D341Med (cell line): ENCODE data around the gene NUBPL.
"Not testable (repeated sequence)": the region's sequence is repeated elsewhere in the genome, so short reads cannot be mapped to it uniquely, and the experiment has no call there.

ENCODE experiments used
- DNase-seq: peaks from one replicate; pipeline ENCODE4 v3.0.0; 2012; ENCODE audit warnings: low spot score

The NUBPL gene

DNA sequence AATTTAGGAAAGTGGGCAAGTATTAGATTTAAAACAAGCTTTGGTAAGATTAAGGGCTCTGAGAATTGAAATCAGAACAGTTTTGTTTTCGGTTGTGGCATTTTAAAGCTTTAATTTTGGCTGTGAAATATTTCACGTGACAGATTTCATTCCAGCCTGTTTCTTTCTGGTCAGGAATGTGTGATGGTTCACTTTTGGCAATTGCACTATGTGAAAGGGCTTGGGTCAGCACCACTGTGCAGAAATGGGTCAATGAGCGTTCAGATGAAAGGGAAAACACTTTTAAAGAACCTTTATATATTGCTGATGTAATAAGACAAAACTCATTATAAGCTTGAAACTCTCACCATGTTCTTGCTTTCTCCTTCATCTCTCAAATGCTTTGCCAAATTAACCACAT lies 17.1 kb downstream of the NUBPL start:
- DNase-seq, result no peak

DNA sequence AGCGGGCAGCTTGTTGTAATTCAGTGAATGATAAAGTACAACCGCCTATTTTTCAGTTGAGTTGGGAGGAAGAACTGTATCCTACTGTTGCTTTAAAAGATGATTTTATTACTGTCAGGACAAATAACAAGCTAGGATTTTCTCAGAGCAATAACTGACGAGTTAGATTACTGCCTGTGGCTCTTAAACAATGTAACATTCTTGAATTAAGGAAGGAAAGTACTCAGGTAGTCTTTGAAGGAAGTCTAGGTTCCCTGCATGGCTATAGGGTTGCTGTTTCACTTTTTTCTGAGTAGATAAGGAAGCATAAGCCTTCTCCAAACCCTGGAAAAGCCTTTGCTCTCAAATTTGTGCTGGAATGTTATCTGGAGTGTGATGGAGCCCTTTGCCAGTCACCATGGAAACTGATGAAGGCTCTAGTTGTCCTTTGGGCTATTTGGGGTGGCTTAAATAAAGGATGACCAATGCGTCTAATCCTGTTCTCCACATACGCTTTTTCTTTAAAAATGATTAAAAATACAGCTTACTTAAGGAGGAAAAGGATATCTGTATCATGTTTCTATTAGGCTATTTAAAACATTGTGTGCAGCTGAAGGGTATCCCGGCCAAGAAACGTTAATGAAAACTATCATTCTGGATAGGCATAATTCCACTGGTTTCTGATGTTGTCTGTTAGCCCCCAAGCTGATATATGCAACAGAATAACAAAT lies 17.7 kb downstream of the NUBPL start:
- no peak for DNase-seq

DNA sequence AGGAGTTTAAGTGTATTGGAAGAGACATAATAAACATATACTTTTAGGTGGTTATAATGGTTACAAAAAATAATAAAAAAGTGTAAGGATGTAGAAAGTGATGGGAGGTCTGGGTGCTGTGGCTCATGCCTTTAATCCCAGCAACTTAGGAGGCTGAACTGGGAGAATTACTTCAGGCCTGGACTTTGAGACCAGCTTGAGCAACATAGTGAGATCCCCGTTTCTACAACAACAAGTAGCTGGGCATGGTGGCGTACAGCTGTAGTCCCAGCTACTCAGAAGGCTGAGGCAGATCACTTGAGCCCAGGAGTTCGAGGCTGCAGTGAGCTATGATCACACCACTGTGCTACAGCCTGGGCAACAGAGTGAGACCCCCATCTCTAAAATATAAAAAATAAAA lies 19.0 kb downstream of the NUBPL start:
- no peak for DNase-seq

DNA sequence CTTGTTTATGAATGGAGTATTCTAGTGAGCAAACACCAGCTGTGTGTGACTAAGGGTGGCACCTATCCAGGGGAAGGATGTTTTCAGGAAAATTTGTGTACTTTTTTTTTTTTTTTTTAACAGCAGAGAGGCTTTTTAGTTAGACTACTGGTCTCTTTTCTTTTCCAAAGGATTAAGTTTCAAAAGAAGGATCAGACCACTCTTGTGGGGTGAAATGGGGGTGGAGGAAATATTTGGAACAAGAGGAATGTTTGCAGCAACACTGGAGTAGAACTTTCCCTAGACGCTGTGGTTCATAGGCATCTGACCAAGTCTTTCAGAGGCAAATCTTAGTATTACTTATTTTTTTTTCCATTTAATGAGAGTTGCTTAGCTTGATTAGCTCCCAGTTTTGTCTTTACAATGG lies 21.1 kb downstream of the NUBPL start:
- no peak for DNase-seq

DNA sequence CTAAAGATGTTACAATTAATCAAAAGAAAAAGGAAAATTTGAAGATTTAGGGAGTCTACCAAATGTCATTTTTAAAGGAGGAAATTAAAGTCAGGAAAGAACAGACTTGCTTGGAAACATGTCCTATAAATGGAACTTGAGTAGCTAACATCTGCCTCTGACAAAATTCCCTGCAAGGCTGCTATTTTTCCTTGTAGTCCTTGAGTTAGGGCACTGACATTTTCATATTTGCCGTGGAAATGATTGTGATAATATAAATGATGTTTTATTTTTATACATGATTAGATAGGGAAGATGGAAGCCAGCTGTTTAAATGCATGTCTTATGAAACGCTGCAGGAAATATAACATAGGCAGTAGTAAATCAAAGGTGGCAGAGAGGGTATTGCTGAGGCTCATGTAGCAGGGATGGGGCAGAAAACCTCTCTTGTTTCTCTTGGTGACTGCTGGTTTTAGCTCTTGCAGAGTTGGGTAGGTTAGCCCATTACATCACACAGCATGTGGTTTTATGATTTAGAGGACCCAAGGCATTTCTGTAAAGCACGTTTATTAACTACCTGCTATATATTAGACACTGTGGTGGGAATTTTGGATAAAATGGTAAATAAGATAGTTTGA lies 21.7 kb downstream of the NUBPL start:
- DNase-seq, result no peak

DNA sequence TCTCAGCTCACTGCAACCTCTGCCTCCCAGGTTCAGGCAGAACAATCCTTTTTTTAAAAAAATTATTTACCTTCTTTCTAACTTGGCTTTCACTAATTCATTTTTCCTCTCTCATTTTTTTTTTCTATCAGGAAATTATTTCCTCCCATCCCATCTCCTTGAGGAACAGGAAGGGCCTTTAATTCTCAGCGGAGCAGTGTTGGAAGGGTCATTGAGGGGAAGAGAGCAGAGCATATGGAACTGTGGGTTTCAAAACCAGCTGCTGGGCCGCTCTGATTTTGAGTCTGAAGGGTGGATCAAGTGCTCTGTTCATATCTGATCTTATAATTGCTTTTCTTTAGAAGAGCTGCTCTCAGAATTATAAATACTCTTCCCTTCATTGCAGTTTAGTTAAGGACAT lies 29.0 kb downstream of the NUBPL start:
- DNase-seq, result no peak

DNA sequence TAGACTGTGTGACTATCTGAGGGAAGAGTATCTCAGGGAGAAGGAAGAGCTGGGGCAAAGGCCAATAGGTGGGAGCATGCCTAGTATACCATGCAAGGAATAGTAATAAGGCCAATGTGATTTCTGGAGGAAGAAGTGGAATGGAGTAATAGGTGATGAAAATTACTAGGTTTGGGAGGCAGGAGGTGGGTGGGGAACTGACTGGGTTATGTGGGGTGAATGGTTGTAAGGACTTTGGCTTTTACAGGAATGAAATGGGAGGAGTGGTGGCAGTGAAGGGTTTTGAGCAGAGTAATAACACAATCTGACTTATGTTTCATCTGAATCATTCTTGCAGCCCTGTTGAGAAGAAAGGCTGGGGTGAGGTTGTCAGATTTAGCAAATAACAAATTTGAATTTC lies 30.9 kb downstream of the NUBPL start:
- no peak for DNase-seq

DNA sequence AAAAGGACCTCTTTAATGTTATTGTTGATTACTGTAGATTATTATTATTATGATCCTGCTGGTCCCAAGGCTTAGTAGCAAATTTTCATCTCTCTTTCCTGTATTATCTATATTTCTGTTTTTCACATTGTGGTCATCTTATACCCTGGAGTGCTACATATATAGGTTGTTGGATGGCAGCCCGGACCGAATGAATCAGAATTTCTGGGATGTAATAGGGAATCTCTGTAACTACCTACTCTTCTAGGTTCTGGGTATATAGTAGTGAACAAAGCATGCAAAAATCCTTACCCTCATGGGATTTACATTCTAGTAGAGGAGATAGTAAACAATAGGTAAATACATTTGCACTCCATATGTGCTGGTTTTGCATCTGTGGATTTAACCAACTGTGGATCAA lies 31.4 kb downstream of the NUBPL start:
- no peak for DNase-seq

DNA sequence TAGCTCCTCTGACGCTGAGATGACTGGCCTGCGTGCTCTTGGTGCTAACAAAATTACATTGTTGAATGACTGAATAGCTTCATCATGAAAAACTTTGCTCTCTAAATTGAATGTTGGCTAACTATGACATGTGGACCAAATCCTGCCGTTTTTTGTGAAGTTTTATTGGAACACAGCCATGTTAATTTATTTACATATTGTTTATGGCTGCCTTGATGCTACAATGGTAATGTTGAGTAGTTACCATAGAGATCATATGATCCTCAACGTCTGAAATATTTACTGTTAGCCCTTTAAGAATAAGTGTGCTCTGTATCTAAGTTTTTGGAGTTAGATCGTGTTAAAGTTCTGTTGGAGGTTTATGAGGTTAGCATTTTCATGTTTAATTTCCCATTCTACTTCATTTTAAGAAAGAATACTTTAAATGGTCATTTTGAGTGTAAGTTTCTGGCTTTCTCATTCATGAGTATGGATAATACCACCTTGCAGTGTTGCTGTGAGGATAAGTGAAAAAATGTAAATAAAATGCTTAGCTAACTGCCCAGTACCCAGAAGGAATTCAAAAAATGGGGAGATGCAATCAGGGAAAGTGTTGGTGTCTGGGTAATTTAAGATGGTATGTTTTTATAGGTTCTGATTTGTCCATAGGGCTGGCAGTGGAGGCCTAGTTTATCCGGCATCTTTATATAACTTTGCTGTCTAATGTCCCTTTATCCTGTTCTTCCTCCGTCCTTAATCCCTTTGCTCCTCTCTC lies 35.3 kb downstream of the NUBPL start:
- no peak for DNase-seq

DNA sequence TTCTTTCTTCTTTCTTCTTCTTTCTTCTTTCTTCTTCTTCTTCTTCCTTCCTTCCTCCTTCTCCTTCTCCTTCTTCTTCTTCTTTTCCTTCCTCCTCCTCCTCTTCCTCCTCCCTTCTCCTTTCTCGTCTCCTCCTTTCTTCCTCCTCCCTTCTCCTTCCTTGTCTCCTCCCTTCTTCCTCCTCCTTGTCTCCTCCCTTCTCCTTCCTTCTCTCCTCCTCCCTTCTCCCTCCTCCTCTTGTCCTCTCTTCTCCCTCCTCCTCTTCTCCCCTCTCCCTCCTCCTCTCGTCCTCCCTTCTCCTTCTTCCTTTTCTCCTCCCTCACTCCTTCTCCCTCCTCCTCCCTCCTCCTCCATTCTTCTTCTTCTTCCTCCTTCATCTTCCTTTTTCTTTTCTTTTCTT lies 44.5 kb downstream of the NUBPL start:
- DNase-seq, result no peak

DNA sequence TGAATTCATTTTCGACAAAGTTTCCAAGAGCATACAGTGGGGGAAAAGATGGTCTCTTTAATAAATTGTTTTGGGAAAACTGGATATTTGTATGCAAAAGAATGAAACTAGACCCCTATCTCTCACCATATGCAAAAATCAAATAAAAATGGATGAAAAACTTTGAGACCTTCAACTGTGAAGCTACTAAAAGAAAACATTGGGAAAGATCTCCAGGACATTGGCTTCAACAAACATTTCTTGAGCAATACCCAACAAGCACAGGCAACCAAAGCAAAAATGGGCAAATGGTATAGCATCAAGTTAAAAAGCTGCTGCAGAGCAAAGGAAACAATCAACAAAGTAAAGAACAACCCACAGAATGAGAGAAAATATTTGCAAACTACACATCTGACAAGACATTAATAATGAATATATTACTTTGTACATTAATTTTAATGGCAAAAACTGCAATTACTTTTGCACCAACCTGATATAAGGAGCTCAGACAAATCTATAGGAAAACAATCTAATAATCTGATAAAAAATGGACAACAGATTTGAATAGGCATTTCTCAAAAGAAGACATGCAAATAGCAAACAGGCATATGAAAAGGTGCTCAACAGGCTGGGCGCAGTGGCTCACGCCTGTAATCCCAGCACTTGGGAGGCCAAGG lies 50.7 kb downstream of the NUBPL start:
- no peak for DNase-seq

DNA sequence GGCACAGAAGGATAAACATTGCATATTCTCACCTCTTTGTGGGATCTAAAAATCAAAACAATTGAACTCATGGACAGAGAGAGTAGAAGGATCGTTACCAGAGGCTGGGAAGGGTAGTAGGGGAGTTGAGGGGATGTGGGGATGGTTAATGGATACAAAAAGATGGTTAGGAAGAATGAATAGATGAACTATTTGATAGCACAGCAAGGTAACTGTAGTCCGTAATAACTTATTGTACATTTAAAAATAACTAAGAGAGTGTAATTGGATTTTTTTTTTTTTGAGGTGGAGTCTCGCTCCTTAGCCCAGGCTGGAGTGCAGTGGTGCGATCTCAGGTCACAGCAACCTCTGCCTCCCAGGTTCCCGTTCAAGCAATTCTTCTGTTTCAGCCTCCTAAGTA lies 52.0 kb downstream of the NUBPL start:
- DNase-seq, result no peak

DNA sequence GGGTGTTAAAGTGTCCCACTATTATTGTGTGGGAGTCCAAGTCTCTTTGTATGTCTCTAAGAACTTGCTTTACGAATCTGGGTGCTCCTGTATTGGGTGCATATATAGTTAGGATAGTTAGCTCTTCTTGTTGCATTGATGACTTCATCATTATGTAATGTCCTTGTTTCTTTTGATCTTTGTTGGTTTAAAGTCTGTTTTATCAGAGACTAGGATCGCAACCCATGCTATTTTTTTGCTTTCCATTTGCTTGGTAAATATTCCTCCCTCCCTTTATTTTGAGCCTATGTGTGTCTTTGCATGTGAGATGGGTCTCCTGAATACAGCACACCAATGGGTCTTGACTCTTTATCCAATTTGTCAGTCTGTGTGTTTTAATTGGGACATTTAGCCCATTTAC lies 57.7 kb downstream of the NUBPL start:
- not testable (repeated sequence) for DNase-seq

DNA sequence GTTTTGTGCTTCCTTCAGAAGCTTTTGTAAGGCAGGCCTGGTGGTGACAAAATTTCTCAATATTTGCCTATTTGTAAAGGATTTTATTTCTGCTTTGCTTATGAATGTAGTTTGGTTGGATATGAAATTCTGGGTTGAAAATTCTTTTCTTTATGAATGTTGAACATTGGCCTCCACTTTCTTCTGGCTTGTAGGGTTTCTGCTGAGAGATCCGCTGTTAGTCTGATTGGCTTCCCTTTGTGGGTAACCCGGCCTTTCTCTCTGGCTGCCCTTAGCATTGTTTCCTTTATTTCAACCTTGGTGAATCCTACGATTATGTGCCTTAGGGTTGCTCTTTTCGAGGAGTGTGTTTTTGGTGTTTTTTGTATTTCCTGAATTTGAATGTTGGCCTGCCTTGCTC lies 58.2 kb downstream of the NUBPL start:
- DNase-seq, result no peak

DNA sequence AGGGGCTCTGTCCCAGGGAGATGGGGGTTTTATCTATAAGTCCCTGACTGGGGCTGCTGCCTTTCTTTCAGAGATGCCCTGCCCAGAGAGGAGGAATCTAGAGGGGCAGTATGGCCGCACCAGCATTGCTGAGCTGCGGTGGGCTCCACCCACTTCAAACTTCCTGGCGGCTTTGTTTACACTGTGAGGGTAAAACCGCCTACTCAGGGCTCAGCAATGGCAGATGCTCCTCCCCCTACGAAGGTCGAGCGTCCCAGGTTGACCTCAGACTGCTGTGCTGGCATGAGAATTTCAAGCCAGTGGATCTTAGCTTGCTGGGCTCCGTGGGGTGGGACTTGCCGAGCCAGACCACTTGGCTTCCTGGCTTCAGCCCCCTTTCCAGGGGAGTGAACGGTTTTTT lies 59.7 kb downstream of the NUBPL start:
- not testable (repeated sequence) for DNase-seq

DNA sequence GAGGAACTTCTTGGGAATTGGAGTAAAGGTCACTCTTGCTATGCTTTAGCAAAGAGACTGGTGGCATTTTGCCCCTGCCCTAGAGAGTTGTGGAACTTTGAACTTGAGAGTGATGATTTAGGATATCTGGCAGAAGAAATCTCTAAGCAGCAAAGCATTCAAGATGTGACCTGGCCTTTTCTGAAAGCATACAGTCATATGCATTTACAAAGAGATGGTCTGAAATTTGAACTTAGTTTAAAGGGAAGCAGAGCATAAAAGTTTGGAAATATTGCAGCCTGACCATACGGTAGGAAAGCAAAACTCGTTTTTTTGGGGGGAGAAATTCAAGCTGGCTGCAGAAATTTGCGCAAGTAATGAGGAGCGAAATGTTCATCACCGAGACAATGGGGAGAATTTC lies 60.9 kb downstream of the NUBPL start:
- DNase-seq, result no peak

DNA sequence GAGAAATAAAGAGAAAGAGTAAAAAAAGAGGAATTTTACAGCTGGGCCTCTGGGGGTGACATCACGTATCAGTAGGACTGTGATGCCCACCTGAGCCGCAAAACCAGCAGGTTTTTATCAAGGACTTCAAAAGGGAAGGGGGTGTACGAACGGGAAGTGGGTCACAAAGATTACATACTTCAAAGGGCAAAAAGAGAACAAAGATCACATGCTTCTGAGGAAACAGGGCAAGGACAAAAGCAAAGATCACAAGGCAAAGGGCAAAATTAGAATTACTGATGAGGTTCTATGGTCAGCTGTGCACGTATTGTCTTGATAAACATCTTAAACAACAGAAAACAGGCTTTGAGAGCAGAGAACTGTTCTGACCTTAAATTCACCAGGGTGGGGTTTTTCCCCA lies 91.7 kb downstream of the NUBPL start:
- not testable (repeated sequence) for DNase-seq

DNA sequence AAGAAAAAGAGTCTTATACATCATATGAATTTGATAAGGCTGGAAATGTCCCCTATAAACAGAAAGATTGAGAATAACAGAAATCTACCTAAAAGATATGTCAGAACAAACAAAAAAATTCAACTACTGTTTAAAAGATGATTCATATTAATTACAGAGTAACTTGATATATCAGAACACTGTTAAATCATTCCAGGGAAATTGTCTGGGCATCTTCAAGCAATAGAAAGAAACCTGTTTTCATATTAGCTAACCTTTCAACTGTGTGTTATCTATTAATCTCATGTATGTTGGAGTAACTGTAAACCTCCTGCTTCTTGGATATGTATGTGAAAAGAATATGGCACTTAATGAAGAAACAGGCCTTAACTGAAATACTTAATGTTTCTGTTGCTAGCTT lies 96.7 kb downstream of the NUBPL start:
- no peak for DNase-seq

DNA sequence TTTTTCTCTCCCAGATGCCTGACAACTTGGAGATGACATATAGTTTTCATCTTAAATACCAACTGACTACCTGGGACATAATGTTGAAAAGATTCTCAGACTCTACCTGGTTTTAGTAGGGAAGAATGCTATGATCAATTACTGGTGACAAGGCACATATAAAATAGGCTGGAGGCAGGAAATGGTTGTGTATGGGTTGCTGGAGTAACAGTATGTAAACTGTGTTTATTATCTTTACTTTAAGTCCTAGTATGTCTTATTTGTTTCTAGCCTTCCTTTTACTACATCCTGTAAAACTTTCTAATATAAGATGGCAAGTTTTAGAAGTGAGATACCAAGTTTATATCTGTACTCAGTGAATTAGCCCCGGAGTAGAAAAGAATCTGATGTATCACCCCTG lies 98.1 kb downstream of the NUBPL start:
- DNase-seq, result no peak

DNA sequence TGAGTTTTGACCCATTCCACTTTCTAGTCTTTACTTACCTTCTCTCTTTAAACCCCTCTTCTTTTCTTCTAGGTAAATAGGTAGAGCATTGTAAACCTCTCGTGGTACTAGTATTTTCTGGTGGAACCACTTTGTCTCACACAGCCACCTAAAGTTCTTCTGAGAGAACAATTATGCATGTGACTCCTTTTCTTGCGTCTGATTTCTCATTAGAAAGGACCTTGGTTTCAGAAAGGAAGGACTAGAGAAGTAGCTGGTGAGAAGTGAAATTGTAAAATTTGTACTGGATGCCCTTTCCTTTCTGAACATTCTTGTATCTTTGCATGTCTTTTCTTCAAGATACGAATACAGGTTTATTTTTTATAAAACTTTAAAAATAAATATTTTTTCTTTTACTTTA lies 99.0 kb downstream of the NUBPL start:
- no peak for DNase-seq

DNA sequence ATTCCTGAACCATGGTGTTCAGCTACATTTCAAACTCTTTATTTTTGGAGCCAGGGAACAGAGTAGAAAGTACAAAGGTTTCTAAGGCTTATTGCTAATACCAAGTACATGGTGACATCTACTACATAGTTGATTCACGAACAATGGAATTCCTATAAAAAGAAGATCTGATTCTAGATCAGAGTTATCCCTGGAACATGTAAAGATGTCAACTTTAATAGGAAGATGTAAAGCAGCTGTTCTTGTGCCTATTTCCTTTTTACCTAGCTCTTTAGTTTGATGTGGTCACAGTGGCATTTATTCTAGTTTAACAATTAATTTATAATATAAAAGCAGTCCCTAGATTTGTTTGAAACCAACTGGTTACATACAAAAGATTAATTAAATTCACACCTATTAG lies 99.5 kb downstream of the NUBPL start:
- DNase-seq, result no peak

DNA sequence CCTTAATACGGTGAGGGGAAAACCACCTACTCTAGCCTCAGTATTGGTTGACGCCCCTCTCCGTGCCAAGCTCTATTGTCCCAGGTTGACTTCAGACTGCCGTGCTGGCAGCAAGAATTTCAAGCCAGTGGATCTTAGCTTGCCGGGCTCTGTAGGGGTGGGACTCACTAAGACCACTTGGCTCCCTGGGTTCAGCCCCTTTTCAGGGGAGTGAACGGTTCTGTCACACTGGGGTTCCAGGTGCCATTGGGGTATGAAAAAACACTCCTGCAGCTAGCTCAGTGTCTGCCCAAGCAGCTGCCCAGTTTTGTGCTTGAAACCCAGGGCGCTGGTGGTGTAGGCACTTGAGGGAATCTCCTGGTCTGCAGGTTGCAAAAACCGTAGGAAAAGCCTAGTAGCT lies 107.1 kb downstream of the NUBPL start:
- no peak for DNase-seq

DNA sequence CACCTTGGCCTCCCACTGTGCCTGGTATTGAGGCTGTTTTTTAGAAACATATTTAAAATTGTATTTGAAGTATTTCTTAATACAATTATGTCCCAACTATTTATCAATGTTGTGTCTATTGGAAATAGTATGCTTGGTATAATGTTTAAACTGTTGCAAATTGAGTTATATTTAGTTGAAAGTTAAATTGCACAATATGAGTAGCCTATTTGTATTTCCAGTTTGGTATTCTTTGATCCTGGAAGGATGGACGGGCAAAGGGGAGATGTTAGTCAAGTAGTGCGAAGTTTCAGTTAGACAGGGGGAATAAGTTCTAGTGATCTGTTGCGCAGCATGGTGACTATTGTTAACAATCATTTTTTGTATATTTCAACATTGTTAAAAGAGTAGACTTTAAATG lies 111.5 kb downstream of the NUBPL start:
- no peak for DNase-seq
